Testis (tissue), 2 donors: Measurements from ENCODE around the gene CENPP.

Source experiments
- CTCF ChIP-seq, 3 experiments: fragments of 450-650 bp in 2 of 3; fragments of 200-600 bp in 1 of 3; sonication (generic) in 1 of 3; IDR thresholded peaks; one replicate each; pipeline ENCODE4 v1.5.1; 2016 to 2019; ENCODE audit warnings: antibody characterized with exemption in 3 of 3, mild to moderate bottlenecking in 2 of 3, moderate library complexity in 1 of 3
- POLR2A ChIP-seq: fragments of 450-650 bp; IDR thresholded peaks from one replicate; pipeline ENCODE4 v1.6.1; 2017; ENCODE audit warnings: antibody characterized with exemption, mild to moderate bottlenecking, moderate library complexity

GRCh38 chr9:92660266-92660665 is 334.5 kb downstream of the CENPP start:
- TF ChIP-seq CTCF (IDR thresholded peaks at IDR 0.05) (no peak), POLR2A (no peak)
